Testis (tissue), 2 donors: Measurements from ENCODE around the gene BASP1.

Experiments used
- CTCF ChIP-seq, 3 experiments: fragments of 450-650 bp in 2 of 3; fragments of 200-600 bp in 1 of 3; sonication (generic) in 1 of 3; IDR thresholded peaks; one replicate each; pipeline ENCODE4 v1.5.1; 2016 to 2019; ENCODE audit warnings: antibody characterized with exemption in 3 of 3, mild to moderate bottlenecking in 2 of 3, moderate library complexity in 1 of 3
- POLR2A ChIP-seq: fragments of 450-650 bp; IDR thresholded peaks from one replicate; pipeline ENCODE4 v1.6.1; 2017; ENCODE audit warnings: antibody characterized with exemption, mild to moderate bottlenecking, moderate library complexity

GRCh38 chr5:17252543-17252942 lies 35.1 kb downstream of the BASP1 start:
- TF ChIP-seq CTCF (IDR thresholded peaks at IDR 0.05) (no peak), POLR2A (no peak)
